Right lobe of liver (tissue), 4 donors: ENCODE data around the gene SOAT1.

Source experiments
- CTCF ChIP-seq, 4 donors: fragments of 200-600 bp in 3 of 4; fragments of 450-650 bp in 1 of 4; IDR thresholded peaks; one replicate each; pipeline versions ENCODE4 v1.5.1 to v1.8.0; 2016 to 2022; ENCODE audit warnings: antibody characterized with exemption in 4 of 4, mild to moderate bottlenecking in 2 of 4
- POLR2A ChIP-seq: fragments of 450-650 bp; IDR thresholded peaks from one replicate; pipeline ENCODE4 v1.6.1; 2017; ENCODE audit warnings: antibody characterized with exemption, mild to moderate bottlenecking
- donor health status: DM: no; HTN: no; CAD: no.
- donor health status: DM: no; HTN: no; CAD: no.
- donor health status: DM: no; HTN: yes; CAD: no.

GRCh38 chr1:179296356-179297104 lies 2.9 kb downstream of the SOAT1 start:
- TF ChIP-seq POLR2A, result no peak
- TF ChIP-seq CTCF (IDR thresholded peaks at IDR 0.05), result no peak
